Lung (tissue), 12 donors: ENCODE data around the gene IFITM1. TPM values are rescaled to one million over a fixed set of nuclear protein-coding genes. Genes with fewer than 3 reads are reported as not detected.
"Not testable (repeated sequence)": the region's sequence is repeated elsewhere in the genome, so short reads cannot be mapped to it uniquely, and the experiment has no call there.

ENCODE experiments used
- ATAC-seq: fragments of 200-7000 bp; cut with Tn5 transposase; one replicate; pipeline ENCODE4 v1.9.1; 2020; ENCODE audit warnings: moderate number of reproducible peaks; ENCODE audit not compliant: insufficient read depth, low FRiP score
- DNase-seq, 3 donors: peaks; one replicate each; pipeline ENCODE4 v3.0.0-alpha.2; 2013 to 2017
- H3K27ac ChIP-seq, 2 donors: one replicate each; pipeline ENCODE4 v1.5.1; 2013; ENCODE audit warnings: mild to moderate bottlenecking in 2 of 2, moderate library complexity in 2 of 2, control low read depth in 1 of 2, inconsistent platforms in 1 of 2, low read depth in 1 of 2, low read length in 1 of 2
- H3K27me3 ChIP-seq, 3 donors: one replicate each; pipeline ENCODE4 v1.5.1; 2013; ENCODE audit warnings: low read length in 2 of 3; ENCODE audit not compliant: control insufficient read depth in 3 of 3, insufficient read depth in 3 of 3
- H3K36me3 ChIP-seq, 4 donors: one replicate each; pipeline ENCODE4 v1.5.1; 2013; ENCODE audit warnings: low read length in 4 of 4, mild to moderate bottlenecking in 1 of 4, moderate library complexity in 1 of 4; ENCODE audit not compliant: control insufficient read depth in 4 of 4, insufficient read depth in 4 of 4
- H3K4me1 ChIP-seq, 5 donors: one replicate each; pipeline ENCODE4 v1.5.1; 2013; ENCODE audit warnings: low read length in 5 of 5, mild to moderate bottlenecking in 2 of 5, moderate library complexity in 1 of 5; ENCODE audit not compliant: control insufficient read depth in 5 of 5, insufficient read depth in 5 of 5
- H3K4me3 ChIP-seq: one replicate; pipeline ENCODE4 v1.5.1; 2013; ENCODE audit warnings: mild to moderate bottlenecking, control low read depth, moderate library complexity
- H3K9ac ChIP-seq, 2 donors: one replicate each; pipeline ENCODE4 v1.5.1; 2013; ENCODE audit warnings: low read length in 2 of 2, control low read depth in 1 of 2; ENCODE audit not compliant: insufficient read depth in 1 of 2
- H3K9me3 ChIP-seq, 4 donors: one replicate each; pipeline ENCODE4 v1.5.1; 2013; ENCODE audit warnings: low read length in 3 of 4, mild to moderate bottlenecking in 1 of 4, moderate library complexity in 1 of 4; ENCODE audit not compliant: control insufficient read depth in 4 of 4, insufficient read depth in 3 of 4
- WGBS, 2 donors: extraction: QIAGEN DNeasy Blood & Tissue Kit; methylation state at CpG; one replicate each; pipeline ENCODE4 v1.1.7; 2013; 5-methylcytosine and 5-hydroxymethylcytosine counted together
- polyA plus RNA-seq, 2 donors: library from polyadenylated mRNA; stranded (reverse); fragments of 200-250 nt; gene quantifications; one replicate each; pipeline ENCODE4 v1.2.1, GENCODE V29; 2013
- total RNA-seq, 2 donors: library from RNA; depleted of rRNA in 1 of 2; stranded (reverse); fragments of >200 nt in 1 of 2; gene quantifications; one replicate each; pipeline ENCODE4 v1.2.1, GENCODE V29; 2014 to 2021
- TF ChIP-seq, protein P1 (sequence below): IDR thresholded peaks from 2 replicates; pipeline ENCODE4 v1.5.1; 2012; ENCODE audit warnings: mild to moderate bottlenecking; ENCODE audit errors: control extremely low read depth, extremely low read depth
- donor health status: control.
- donor health status: control.
- donor health status: Bipolar disorder and iron deficiency.
- donor health status: healthy.
- donor health status: DM: yes; HTN: yes; CAD: no.

IFITM1 gene
- total and polyA plus RNA-seq, 4 donors: 53.3 to 531 (median 189) TPM

DNA sequence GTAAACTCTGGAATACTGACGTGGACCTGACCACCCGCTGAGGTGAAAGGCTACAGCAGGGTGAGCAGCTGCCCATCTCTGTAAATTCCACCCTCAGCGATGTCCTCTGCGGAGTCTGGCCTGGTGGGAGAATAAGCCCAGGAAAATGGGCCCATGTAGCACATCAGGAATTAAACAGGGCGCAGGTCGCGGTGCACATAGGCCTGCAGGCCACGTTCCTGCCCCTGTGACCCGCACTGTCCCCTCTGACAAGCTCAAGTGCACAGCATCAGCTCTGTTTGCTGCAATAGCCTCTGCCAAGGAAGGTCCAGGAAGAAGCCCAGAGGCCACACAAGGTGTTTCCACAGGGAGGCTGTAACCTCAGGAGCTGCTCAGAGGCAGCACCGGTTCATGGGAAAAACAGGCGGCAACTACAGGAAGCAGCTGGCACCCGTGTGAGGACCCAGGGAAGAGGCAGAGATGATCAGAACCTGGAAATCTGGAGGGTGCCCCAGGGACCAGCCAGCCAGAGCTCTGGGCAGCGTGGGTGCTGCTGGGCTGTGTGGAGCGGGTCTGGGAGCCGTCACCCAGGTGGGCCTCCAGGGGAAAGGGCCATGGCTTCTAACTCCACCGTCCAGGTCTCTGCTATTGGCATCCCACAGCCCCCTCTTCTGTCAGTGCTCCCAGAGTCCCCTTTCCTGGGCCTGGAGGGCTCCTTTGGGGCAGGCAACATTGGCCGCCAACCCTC lies 7.0 kb upstream of the IFITM1 start:
- H3K4me1 ChIP-seq: peaks cover 0 to 24% (median 4%) of the 10 kb centered on the region in 5 donors
- DNase-seq: no peak
- no peaks in the 10 kb centered on the region for H3K27me3 ChIP-seq
- no peak overlapping the region for H3K9ac ChIP-seq
- H3K4me3 ChIP-seq: no peak overlapping the region
- ATAC-seq: no peak
- peak overlapping the region; percentile 79 to 96 for H3K27ac ChIP-seq
- 85 to 88% methylated on average over 16 to 17 of the region's 17 CpGs for WGBS, 2 donors
- no peaks in the 10 kb centered on the region for H3K36me3 ChIP-seq
- TF ChIP-seq, protein P1, sequence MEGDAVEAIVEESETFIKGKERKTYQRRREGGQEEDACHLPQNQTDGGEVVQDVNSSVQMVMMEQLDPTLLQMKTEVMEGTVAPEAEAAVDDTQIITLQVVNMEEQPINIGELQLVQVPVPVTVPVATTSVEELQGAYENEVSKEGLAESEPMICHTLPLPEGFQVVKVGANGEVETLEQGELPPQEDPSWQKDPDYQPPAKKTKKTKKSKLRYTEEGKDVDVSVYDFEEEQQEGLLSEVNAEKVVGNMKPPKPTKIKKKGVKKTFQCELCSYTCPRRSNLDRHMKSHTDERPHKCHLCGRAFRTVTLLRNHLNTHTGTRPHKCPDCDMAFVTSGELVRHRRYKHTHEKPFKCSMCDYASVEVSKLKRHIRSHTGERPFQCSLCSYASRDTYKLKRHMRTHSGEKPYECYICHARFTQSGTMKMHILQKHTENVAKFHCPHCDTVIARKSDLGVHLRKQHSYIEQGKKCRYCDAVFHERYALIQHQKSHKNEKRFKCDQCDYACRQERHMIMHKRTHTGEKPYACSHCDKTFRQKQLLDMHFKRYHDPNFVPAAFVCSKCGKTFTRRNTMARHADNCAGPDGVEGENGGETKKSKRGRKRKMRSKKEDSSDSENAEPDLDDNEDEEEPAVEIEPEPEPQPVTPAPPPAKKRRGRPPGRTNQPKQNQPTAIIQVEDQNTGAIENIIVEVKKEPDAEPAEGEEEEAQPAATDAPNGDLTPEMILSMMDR: no peak
- H3K9me3 ChIP-seq: no peaks in the 10 kb centered on the region

DNA sequence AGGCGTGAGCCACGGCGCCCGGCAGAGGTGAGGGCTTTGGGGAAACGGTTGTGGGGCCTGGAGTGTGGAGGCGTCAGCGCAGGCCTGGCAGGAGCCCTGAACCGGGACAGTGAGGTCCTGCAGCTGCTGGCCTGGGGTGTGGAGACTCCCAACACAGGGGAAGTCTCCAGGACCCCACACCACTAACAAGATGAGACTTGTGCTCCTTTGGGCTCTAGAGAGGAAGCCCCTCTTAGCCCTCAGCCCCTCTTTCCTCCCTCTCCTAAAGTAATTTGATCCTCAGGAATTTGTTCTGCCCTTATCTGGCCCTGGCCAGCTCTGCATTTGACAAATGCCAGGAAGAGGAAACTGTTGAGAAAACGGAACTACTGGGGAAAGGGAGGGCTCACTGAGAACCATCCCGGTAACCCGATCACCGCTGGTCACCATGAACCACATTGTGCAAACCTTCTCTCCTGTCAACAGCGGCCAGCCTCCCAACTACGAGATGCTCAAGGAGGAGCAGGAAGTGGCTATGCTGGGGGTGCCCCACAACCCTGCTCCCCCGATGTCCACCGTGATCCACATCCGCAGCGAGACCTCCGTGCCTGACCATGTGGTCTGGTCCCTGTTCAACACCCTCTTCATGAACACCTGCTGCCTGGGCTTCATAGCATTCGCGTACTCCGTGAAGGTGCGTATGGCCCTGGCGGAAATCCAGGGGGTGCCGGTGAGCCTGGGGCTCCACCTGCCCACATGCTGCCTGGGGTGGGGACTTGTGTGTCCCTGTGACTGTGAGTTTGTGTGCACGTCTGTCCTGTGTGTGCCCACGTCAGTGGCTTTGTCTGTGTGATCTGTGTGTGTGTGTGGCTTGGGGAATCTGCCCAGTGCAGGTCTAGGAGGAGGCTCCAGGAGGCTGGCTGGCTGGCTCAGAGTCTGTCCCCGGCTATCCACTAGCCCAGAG lies 5.8 kb upstream of the IFITM1 start, which contains the start of gene IFITM2:
Gene IFITM2, plus strand, starts transcription at position 51 of the 943 bp plus-strand sequence. Its CDS starts 377 bp downstream, at position 428.
- Histone ChIP-seq H3K4me3 (peak within 1 kb of the TSS; percentile 73), H3K4me1 (peaks cover 0 to 35% (median 7%) of the 10 kb centered on the region in 5 donors), H3K9ac (peak within 1 kb of the TSS in 1 of 2 donors; percentile 85), H3K27ac (peak within 1 kb of the TSS; percentile 79 to 96)
- ATAC-seq (peak; percentile 71), DNase-seq (peak; percentile 85 to 94 (median 92))
- not testable (repeated sequence) for H3K36me3 ChIP-seq, H3K9me3 ChIP-seq, H3K27me3 ChIP-seq
- 6% methylated on average over 25 to 28 of the region's 28 CpGs for WGBS, 2 donors

DNA sequence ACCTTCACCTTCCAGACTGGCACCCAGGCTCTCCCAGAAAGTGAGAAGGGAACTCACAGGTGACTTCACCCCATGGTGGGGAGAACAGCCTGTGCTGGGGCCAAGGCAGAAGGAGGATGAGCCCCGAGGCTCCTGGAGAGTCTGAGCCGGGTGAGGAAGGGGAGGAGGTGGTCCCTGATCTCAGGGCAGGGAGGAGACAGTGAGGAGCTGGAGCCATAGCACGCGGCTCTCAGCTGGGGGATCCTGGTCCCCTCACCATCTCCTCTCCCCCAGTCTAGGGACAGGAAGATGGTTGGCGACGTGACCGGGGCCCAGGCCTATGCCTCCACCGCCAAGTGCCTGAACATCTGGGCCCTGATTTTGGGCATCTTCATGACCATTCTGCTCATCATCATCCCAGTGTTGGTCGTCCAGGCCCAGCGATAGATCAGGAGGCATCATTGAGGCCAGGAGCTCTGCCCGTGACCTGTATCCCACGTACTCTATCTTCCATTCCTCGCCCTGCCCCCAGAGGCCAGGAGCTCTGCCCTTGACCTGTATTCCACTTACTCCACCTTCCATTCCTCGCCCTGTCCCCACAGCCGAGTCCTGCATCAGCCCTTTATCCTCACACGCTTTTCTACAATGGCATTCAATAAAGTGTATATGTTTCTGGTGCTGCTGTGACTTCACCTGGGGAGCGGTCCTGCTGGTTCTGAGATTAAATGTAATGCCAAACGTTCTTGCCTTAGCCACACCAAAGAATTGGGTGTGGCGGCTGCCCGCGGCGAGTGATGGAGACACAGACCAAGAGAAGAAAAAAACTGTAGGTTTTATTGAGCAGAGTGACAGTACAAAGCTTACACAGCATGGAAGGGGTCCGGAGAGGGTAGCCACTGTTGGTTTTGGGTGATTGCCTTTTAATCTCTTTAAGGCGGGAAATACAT lies 4.8 kb upstream of the IFITM1 start:
- peak overlapping the region in 1 of 2 donors; percentile 32 for H3K9ac ChIP-seq
- not testable (repeated sequence) for H3K9me3 ChIP-seq, H3K27me3 ChIP-seq, H3K36me3 ChIP-seq, DNase-seq, ATAC-seq
- peak overlapping the region; percentile 37 for H3K4me3 ChIP-seq
- H3K27ac ChIP-seq: peak overlapping the region; percentile 61 to 65
- H3K4me1 ChIP-seq: peaks cover 0 to 45% (median 10%) of the 10 kb centered on the region in 5 donors
- 44 to 55% methylated on average over 21 to 24 of the region's 24 CpGs for WGBS, 2 donors

DNA sequence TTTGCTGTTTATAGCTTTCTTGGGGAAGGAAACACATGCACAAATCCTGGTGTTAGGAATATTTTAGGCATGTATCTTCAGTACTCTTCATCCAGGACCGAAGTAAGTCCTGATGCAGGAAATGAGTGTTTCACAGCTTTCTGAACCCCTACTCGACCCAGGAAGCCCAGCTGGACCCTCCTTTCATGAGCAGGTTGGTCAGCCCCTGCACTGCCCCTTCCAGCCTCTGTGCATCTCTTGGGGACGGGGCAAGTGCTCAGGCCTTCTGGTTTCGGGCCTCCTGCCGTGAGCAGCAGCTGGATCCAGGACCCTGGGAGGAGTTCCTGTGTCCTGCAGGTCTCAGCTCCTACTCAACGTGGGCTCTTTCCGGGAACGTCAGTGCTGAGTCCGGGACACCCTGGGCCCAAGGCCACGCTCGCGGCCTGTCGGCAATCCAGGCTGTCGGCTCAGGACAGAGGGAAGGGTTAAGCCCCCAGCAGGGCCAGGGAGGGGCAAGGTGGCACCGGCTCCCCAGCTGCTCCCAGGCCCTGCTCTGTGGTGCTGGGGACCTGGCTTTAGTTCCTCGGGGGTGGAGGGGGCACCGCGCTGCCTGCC lies 3.8 kb upstream of the IFITM1 start:
- H3K9ac ChIP-seq: peak overlapping the region in 1 of 2 donors; percentile 42
- not testable (repeated sequence) for H3K36me3 ChIP-seq, H3K27me3 ChIP-seq, DNase-seq, H3K9me3 ChIP-seq, ATAC-seq
- H3K27ac ChIP-seq: peak overlapping the region; percentile 65 to 88
- H3K4me3 ChIP-seq: peak overlapping the region; percentile 35
- peaks cover 0 to 54% (median 14%) of the 10 kb centered on the region in 5 donors for H3K4me1 ChIP-seq
- 8 to 18% methylated on average over 5 of the region's 18 CpGs for WGBS, 2 donors

DNA sequence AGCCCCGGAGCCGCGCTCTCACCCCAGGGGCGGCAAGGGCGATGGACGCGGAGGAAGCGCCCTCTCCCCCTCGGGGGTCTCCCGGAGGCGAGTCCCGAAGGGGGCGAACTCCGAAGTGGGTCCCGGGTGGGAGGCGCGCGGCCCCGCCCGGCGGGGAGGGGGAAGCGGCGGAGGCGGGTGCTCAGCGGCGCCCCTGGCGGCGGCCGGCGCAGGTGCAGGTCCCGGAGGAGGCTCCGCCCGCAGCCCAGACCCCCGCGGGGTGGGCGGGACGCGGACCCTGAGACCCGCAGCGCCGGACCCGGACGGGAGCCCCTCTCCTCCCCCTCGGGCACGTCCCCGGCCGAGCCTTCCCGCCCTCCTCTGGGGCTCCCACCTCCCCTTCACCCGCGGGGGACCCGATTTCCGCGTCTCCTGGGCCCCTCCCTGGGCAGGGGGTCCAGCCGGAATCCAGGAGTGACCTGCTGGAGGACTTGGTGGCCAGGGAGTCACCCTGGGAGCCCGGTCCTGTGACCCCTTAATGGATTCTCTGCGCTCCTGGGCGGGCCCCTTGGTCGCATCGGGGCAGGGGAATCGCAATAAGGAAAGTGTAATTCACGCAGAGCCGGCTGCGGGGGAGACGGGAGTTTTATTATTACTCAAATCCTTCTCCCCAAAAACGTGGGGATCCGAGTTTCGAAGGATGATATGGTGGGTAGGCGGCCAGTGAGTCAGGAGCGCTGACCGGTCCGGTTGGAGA lies 2.7 kb upstream of the IFITM1 start:
- not testable (repeated sequence) for H3K9ac ChIP-seq, H3K27me3 ChIP-seq, H3K9me3 ChIP-seq, H3K36me3 ChIP-seq, H3K27ac ChIP-seq, DNase-seq, H3K4me3 ChIP-seq
- peak; percentile 75 for ATAC-seq
- H3K4me1 ChIP-seq: peaks cover 0 to 63% (median 15%) of the 10 kb centered on the region in 5 donors
- 2 to 4% methylated on average over 7 to 9 of the region's 71 CpGs for WGBS, 2 donors
